HG02981 (cell line): Measurements from ENCODE around the gene SYNDIG1.

ENCODE experiments used
- ATAC-seq: cut with Tn5 transposase; IDR thresholded peaks from one replicate; pipeline ENCODE4 v1.9.1; 2021; ENCODE audit warnings: mild to moderate bottlenecking, moderate library complexity; ENCODE audit not compliant: unreplicated experiment

Gene SYNDIG1

GRCh38 chr20:24651171-24651975 lies 181.9 kb downstream of the SYNDIG1 start:
- no peak for ATAC-seq

DNA sequence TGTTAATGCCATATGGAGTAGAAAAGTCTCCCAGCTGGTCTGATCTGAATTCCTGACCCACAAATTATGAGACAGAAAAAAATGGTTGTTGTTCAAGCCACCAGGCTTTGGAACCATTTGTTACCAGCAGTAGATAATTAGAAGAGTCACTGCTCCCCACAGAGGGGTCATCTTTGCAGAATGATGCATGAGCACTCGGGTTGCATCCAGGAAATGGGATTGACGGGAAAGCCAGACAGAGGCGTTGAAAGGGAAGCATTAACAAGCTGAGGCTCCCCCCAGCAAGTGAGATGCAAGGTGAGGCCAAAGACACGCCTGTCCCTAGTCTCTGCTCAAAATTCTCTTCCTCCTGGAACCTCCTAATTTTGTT lies 182.5 kb downstream of the SYNDIG1 start:
- no peak for ATAC-seq

DNA sequence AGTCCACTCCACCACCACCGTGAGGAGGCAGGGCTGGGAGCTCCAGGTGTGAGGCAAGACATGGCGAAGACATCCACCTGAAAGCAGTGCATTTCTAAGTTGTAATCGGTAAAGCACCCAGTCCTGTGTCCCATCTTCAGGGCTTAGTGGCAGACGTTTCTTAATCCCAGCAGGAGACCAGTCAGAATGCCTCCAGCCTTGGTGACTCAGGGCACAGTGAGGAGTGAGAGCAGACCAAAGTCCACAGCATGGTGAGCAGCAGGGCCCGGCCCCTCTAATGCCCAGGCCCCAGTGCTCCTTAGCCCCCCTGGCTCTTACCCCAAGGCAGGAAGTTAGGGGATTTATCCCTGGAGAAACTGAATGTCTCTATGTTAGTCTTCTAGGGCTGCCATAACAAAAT lies 183.9 kb downstream of the SYNDIG1 start:
- ATAC-seq, result no peak

DNA sequence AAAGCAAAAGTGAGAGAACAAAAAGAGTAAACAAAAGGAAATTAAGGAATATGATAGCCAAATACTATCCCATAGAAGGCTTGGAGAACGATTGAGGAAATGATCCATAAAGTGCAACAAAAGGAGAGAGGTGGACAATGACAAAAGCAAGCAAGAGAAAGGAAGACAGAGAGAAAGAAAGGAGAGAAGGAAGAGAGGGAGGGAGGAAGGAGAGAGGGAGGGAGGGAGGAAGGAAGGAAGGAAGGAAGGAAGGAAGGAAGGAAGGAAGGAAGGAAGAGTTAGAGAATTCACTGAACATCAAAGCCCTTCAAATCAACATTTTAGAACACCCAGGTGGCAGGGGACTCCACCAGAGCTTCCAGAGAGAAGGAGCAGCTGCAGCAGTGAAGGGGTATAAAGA lies 185.0 kb downstream of the SYNDIG1 start:
- ATAC-seq, result no peak

DNA sequence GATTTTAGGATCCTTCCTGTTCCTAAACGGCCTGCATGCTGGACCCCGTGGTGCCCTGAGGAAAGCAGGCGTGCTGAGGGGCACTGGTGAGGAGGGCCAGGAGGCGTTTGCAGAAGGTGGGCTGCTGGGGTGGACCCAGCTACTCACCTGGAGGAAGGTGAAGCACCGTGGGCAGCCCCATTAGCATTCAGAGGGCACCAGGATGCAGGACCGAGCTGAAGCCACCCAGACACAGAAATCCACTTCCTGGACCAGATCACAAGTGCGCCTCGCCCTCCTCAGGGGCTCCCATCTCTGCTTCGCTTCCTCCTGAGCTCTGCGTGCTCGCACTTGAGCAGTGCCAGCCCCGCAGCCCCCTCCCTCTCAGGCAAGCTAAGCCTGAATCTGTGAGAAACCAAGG lies 187.0 kb downstream of the SYNDIG1 start:
- ATAC-seq, result no peak

DNA sequence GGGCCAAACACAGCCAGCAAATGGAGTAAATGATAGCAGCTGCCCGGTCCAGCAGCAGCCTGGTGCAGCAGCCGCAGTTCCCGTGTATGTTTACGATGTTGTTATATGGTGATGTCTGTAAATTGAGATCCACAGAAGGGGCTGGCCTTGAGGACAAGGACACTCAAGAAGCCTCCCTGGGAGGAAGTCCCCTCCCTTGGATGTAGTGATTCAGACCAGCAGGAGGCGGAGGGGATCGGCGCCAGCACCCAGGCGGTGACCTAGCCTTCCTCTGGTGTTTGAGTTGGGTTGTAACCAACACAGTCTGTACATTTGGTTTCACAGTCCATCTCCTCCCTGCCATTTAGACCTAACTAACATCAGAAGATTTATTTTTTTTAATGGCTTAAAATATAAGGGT lies 187.8 kb downstream of the SYNDIG1 start:
- no peak for ATAC-seq

DNA sequence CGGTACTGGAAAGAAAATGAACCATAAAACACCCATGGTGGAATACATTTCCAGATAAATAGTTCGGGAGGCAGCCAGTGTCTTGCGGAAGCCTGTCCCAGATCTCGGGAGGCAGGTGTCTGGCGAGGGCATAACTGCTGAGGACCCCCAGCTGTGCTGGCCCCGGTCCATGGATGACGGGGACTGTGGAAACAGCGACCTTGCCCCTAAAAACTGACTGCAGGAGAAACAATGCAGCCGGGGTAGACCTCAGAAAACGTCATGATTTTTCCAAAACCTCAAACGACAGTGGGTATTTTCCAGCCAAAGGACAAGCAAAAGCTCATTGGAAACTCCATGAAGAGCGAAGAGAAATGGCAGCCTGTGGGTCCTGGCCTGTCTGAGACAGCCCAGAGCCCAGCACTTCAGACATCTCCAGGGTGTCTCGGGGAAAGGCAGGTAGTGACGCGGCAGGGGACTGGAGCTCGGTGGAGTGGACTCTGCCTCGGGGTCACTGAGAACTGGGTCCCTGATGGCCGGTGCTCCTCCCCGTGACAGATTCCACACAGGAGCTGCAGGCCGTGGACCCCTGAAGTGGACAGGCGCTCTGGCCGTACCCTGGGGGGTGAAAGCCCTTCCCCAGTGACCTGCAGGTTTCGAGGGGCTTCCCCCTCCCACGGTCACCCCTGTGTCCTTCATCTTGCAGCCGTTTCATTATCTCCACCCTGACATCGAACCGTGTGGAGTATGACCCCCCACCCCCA lies 188.6 kb downstream of the SYNDIG1 start:
- no peak for ATAC-seq

DNA sequence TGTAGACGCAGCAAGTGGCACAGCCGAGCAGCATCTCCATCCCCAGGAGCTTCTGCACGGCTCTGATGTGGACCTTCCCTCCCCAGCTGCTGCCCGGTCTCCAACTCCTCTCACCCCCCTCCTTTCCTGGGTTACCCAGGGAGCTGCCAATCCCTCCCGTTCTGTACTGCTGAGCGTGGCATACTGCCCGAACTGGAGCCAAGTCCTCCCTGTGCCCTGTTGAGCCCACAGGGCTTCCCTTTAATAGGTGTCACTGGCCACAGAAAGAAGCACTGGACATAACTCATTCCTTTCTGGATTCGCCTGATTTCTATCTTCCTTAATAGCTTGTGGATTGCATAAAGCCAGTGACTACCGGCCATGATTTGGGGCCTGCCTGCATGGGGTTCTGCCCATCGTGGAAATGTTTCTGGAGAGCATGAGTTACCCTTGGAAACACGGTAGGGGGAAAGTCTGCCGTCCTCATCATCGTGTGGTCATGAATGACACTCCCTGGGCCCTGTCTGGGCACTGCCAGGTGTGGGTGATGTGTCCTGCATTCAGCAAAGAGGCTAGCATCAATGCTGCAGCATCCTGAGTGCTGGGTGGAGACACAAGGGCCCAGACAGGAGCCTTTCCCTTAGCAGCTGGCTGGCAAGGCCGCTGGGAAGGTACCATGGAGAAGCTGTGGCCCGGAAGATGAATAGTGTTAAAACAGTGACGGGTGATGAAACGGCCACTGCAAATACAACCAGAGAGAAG lies 189.7 kb downstream of the SYNDIG1 start:
- no peak for ATAC-seq

GRCh38 chr20:24659835-24660234 lies 190.4 kb downstream of the SYNDIG1 start:
- no peak for ATAC-seq

- no peak for ATAC-seq
Observed at GRCh38 chr20:24660651-24661050, 191.2 kb downstream of the SYNDIG1 start.

DNA sequence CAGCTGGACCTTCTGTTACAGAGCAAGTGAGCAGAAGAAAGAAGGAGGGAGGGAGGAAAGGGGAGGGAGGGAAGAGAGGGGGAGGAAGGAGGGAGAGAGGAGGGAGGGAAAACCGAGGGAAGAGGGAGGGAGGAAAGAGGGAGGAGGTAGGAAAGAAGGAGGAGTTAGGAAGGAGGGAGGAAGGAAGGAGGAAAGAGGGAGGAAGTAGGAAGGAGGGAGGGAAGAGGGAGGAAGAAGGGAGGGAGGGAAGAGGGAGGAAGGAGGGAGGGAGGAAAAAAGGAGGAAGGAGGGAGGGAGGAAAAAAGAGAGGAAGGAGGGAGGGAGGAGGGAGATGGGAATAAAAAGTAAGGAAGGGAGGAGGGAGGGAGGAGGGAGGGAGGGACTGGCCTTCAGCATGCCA lies 191.8 kb downstream of the SYNDIG1 start:
- no peak for ATAC-seq

DNA sequence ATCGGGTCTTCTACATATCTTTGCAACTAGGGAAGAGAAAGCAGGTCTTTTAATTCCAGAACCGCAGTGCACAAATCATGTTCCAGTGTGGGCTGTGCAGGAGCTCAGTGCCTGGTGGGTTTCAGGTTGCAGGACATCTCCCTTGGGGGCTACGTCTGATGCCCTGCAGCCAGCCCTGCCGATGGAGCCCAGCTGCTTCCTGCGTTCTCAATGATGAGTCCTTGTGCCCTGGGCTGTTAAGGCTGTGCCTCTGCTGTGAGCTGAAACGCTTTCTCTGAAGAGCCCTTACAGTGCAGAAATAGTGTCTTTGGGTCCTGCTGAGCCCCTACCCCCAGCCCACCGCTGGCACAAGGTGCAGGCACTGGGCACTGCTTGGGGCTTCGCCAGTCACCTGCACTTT lies 192.9 kb downstream of the SYNDIG1 start:
- no peak for ATAC-seq

DNA sequence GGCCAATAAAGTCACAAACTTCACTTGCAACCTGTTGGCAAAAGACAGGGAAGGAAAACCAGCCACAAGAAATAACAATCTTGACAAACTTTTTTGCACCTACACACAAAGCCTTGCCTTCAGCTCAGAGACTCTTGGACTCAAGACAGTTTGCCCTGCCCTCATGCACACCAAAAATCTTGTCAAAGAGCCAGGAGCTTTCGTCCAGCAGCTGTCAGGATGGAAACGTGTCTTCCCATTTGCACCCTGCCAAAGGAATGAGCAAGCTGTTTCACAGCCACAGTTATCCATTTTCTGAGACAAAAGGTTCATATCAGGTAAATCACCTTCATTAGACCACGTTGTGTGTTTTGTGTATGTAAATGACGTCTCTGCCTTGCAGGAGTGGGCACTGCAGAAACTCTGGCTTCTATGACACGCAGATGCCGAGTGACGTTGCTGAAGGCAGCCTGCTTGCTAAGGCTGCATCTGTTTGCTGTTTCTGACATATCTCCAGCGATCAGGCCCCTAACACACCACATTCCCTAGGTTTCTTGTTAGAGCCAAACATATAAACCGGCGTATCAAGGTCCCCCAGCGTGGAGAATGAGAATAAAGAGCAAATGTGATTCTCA lies 193.4 kb downstream of the SYNDIG1 start:
- ATAC-seq, result no peak

DNA sequence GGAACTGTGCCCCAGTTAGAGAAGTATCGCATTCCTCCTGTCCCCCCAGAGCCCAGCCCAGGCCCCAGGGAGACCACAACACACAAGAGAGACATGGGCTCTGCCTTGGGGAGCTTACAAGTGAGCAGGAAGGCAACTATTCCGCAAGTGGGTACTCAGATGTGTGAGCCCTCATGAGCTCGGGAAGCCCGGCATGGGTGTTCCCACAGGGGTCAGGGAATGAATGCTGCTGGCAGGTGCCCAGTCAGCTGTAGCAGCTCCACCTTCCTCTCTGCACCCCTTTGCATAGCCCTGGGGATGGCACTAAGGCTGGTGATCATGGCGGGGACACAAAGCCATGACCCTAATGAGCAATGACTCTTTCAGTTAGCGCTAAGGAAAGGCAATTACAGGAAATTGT lies 194.1 kb downstream of the SYNDIG1 start:
- no peak for ATAC-seq

- ATAC-seq, result no peak
Observed at GRCh38 chr20:24664266-24664986, 195.0 kb downstream of the SYNDIG1 start.

- no peak for ATAC-seq
Observed at GRCh38 chr20:24665196-24665595, 195.8 kb downstream of the SYNDIG1 start.

DNA sequence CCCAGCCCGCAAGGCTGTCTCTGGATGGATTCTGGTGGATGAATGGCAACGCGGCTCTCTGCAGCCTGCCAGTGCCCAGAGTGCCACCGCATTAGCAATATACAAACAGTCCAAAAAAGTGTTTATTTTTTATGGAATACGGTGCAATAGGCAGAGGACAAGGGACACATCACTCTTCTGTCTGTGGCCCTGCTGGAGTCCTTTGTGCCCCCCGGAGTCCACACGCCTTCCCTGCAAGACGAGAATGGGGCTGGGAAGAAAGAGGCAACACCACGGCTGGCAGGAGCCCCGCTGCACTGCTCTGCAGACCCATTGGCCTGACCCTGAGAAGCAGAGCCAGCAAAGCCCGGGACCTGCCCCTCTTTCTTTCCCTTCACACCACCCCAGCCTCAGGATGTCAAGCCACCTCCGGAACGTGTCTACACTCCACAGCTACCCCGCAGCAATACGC lies 196.3 kb downstream of the SYNDIG1 start:
- no peak for ATAC-seq

DNA sequence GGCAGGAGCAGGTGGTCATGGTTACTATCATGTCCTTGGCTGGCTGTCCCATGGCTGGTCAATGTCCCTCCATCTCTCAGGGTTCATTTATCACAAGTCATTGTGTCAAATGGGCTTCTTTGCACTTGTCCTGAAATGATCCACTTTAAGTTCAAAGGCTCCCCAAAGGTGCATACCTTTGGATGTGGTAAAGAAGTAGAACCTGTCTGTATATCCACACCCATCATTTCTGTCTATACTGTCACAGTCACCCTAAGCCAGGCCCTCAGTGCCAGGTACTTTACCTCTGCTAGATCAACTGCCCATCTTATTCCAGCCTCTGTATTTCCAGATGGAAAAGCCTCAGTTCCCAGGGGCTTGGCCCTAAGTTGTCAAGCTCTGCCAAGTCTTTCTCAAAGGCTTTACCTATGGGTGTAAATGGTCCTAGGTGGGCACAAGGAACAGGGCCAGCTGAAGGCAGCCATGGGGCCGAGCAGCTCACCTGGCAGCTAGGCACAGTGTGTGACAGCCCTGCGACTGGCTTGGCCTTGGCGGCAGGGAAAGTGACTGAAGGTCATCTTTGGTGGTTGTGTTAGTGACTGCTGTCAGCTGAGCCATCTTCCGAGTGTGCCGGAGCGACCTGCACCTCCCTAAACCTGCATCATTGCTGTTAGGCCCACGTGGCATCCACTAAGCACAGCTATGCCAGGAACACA lies 198.4 kb downstream of the SYNDIG1 start:
- no peak for ATAC-seq

DNA sequence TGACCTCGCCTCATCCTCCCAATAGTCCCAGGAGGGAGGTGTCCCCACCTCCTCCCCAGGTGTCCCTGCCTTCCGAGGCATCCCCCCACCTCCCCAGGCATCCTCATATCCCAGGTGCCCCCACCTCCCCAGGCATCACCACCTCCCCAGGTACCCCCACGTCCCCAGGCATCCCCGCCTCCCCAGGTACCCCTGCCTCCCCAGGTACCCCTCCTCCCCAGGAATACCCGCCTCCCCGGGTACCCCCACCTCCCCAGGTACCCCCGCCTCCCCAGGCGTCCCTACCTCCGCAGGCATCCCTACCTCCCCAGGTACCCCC lies 198.9 kb downstream of the SYNDIG1 start:
- no peak for ATAC-seq

DNA sequence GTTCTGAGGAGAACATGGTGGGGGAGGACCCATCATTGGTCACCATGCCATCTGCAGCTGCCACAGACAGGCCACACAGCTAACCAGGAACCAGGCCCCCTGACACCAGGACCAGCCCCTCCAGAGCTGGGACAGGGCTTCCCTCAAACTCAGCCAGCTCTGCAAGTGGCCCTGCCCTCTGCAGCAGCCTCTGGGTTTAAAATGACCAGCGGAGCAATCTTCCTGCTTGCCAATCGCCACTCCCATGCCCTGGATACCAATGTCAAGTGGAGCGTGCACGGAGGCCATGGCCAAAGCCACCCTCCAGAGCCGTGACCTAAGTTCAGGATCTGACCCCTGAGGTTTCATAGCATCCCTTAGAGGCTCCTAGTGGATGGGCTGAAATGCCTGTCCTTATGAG lies 199.4 kb downstream of the SYNDIG1 start:
- ATAC-seq, result no peak
